Choroid plexus epithelial cell (primary cell): ENCODE measurements around the gene ACVR1B.

Experiments
- DNase-seq: peaks from one replicate; pipeline ENCODE4 v3.0.0-alpha.2; 2010; ENCODE audit warnings: low read depth
- H3K4me3 ChIP-seq: 2 replicates; pipeline ENCODE4 v1.5.1; 2011; ENCODE audit warnings: low read depth, mild to moderate bottlenecking, control low read depth, low read length, moderate library complexity
- CTCF ChIP-seq: conservative IDR thresholded peaks from 2 replicates; pipeline ENCODE4 v1.5.1; 2011; ENCODE audit warnings: low read depth, mild to moderate bottlenecking, control low read depth, inconsistent platforms, low read length, moderate library complexity

The ACVR1B gene

GRCh38 chr12:51907856-51908425 lies 43.6 kb upstream of the ACVR1B start:
- TF ChIP-seq CTCF, result no peak
- peak overlapping the region; percentile 61 for H3K4me3 ChIP-seq

GRCh38 chr12:51908876-51909592 lies 42.5 kb upstream of the ACVR1B start:
- H3K4me3 ChIP-seq, result no peak overlapping the region
- TF ChIP-seq CTCF, result no peak
- DNase-seq, result no peak

More at GRCh38 chr12:51907856-51908425, 43.6 kb upstream of the ACVR1B start:
- DNase-seq, result no peak

GRCh38 chr12:51910168-51910567 lies 41.3 kb upstream of the ACVR1B start:
- no peak for TF ChIP-seq CTCF
- H3K4me3 ChIP-seq, result no peak overlapping the region
- DNase-seq, result peak; percentile 47

- no peak overlapping the region for H3K4me3 ChIP-seq
- no peak for TF ChIP-seq CTCF
- DNase-seq, result no peak
These were observed 40.8 kb upstream of the ACVR1B start for GRCh38 chr12:51910691-51911090.

- no peak overlapping the region for H3K4me3 ChIP-seq
- no peak for DNase-seq
- TF ChIP-seq CTCF, result no peak
These were observed 40.2 kb upstream of the ACVR1B start for GRCh38 chr12:51911307-51911706.

GRCh38 chr12:51911788-51912711 lies 39.4 kb upstream of the ACVR1B start:
- no peak for TF ChIP-seq CTCF
- H3K4me3 ChIP-seq, result no peak overlapping the region
- no peak for DNase-seq
